Trophoblast cell (in vitro differentiated cells and primary cell): ENCODE results near the gene TUG1.

Experiments
- DNase-seq, 2 donors: peaks; one replicate each; pipeline ENCODE4 v3.0.0-alpha.2; 2016
- H2AFZ ChIP-seq: 2 replicates; pipeline ENCODE4 v1.6.1; 2013; ENCODE audit warnings: low read length, moderate library complexity, mild to moderate bottlenecking; ENCODE audit not compliant: insufficient read depth, poor library complexity
- H2AK5ac ChIP-seq: 2 replicates; pipeline ENCODE4 v1.6.1; 2013; ENCODE audit warnings: mild to moderate bottlenecking, low read length
- H2BK120ac ChIP-seq: 2 replicates; pipeline ENCODE4 v1.6.1; 2013; ENCODE audit warnings: low read length, mild to moderate bottlenecking, moderate library complexity; ENCODE audit not compliant: insufficient read depth, poor library complexity
- H2BK12ac ChIP-seq: 2 replicates; pipeline ENCODE4 v1.6.1; 2013; ENCODE audit warnings: mild to moderate bottlenecking, low read length, moderate library complexity
- H2BK5ac ChIP-seq: 2 replicates; pipeline ENCODE4 v1.6.1; 2013; ENCODE audit warnings: low read length, low read depth, moderate library complexity, mild to moderate bottlenecking; ENCODE audit not compliant: poor library complexity
- H3K14ac ChIP-seq: 2 replicates; pipeline ENCODE4 v1.6.1; 2013; ENCODE audit warnings: mild to moderate bottlenecking, low read length
- H3K18ac ChIP-seq: 2 replicates; pipeline ENCODE4 v1.6.1; 2013; ENCODE audit warnings: mild to moderate bottlenecking, low read length
- H3K23ac ChIP-seq: 2 replicates; pipeline ENCODE4 v1.6.1; 2013; ENCODE audit warnings: low read length
- H3K27ac ChIP-seq: 2 replicates; pipeline ENCODE4 v1.5.1; 2013; ENCODE audit warnings: low read depth, mild to moderate bottlenecking, inconsistent platforms, low read length, moderate library complexity
- H3K27me3 ChIP-seq: 2 replicates; pipeline ENCODE4 v1.6.1; 2013; ENCODE audit warnings: inconsistent platforms, mild to moderate bottlenecking, low read length, moderate library complexity; ENCODE audit not compliant: insufficient read depth
- H3K36me3 ChIP-seq, 2 experiments: 1 replicate in 1 of 2; 2 replicates in 1 of 2; pipeline ENCODE4 v1.6.1; 2013; ENCODE audit warnings: low read length in 2 of 2, mild to moderate bottlenecking in 2 of 2, moderate library complexity in 1 of 2; ENCODE audit not compliant: insufficient read depth in 2 of 2, control insufficient read depth in 1 of 2
- H3K4ac ChIP-seq: 2 replicates; pipeline ENCODE4 v1.6.1; 2013; ENCODE audit warnings: low read depth, mild to moderate bottlenecking, low read length, moderate library complexity
- H3K4me1 ChIP-seq, 2 experiments: 1 replicate in 1 of 2; 2 replicates in 1 of 2; pipeline ENCODE4 v1.6.1; 2013; ENCODE audit warnings: low read length in 2 of 2, mild to moderate bottlenecking in 2 of 2, moderate library complexity in 1 of 2; ENCODE audit not compliant: insufficient read depth in 2 of 2, control insufficient read depth in 1 of 2
- H3K4me2 ChIP-seq: 2 replicates; pipeline ENCODE4 v1.6.1; 2013; ENCODE audit warnings: inconsistent platforms, mild to moderate bottlenecking, low read length, moderate library complexity
- H3K4me3 ChIP-seq: 2 replicates; pipeline ENCODE4 v1.5.1; 2013; ENCODE audit warnings: mild to moderate bottlenecking, low read depth, low read length, inconsistent platforms
- H3K79me1 ChIP-seq: one replicate; pipeline ENCODE4 v1.6.1; 2013; ENCODE audit warnings: low read length
- H3K79me2 ChIP-seq: 2 replicates; pipeline ENCODE4 v1.6.1; 2013; ENCODE audit warnings: low read length, mild to moderate bottlenecking; ENCODE audit not compliant: control insufficient read depth, insufficient read depth, poor library complexity
- H3K9ac ChIP-seq: 2 replicates; pipeline ENCODE4 v1.6.1; 2013; ENCODE audit warnings: mild to moderate bottlenecking, low read length
- H3K9me3 ChIP-seq: 2 replicates; pipeline ENCODE4 v1.6.1; 2013; ENCODE audit warnings: low read depth, mild to moderate bottlenecking, control low read depth, inconsistent platforms, low read length; ENCODE audit not compliant: insufficient read depth
- H4K12ac ChIP-seq: 2 replicates; pipeline ENCODE4 v1.6.1; 2013; ENCODE audit warnings: low read depth, mild to moderate bottlenecking, low read length, moderate library complexity
- H4K8ac ChIP-seq: 2 replicates; pipeline ENCODE4 v1.6.1; 2013; ENCODE audit warnings: low read depth, mild to moderate bottlenecking, low read length, moderate library complexity
- H4K91ac ChIP-seq: one replicate; pipeline ENCODE4 v1.6.1; 2013; ENCODE audit warnings: low read depth, mild to moderate bottlenecking, low read length, moderate library complexity
- WGBS: extraction: QIAGEN DNeasy Blood & Tissue Kit; methylation state at CpG from one replicate; pipeline ENCODE4 v1.1.7; 2013; ENCODE audit warnings: missing lambda C conversion rate; ENCODE audit not compliant: insufficient read length, insufficient coverage; ENCODE audit errors: extremely low coverage; 5-methylcytosine and 5-hydroxymethylcytosine counted together

TUG1 gene

GRCh38 chr22:30922151-30922611 is 46.9 kb upstream of the TUG1 start:
- H2BK5ac ChIP-seq: no peak overlapping the region
- H3K23ac ChIP-seq: no peak overlapping the region
- H3K27ac ChIP-seq: no peak overlapping the region
- H3K4ac ChIP-seq: no peak overlapping the region
- no peak overlapping the region for H3K9ac ChIP-seq
- no peak overlapping the region for H3K14ac ChIP-seq
- no CpG with 5 or more reads among the region's 34 CpGs for WGBS
- H2BK120ac ChIP-seq: no peak overlapping the region
- H4K12ac ChIP-seq: no peak overlapping the region
- no peak overlapping the region for H4K8ac ChIP-seq
- no peak overlapping the region for H3K4me2 ChIP-seq
- H3K4me1 ChIP-seq: no peaks in the 10 kb centered on the region
- no peak overlapping the region for H2AK5ac ChIP-seq
- H2BK12ac ChIP-seq: no peak overlapping the region
- peaks cover 3% of the 10 kb centered on the region for H3K9me3 ChIP-seq
- no peak overlapping the region for H3K4me3 ChIP-seq
- H3K79me2 ChIP-seq: no peaks in the 10 kb centered on the region
- no peak overlapping the region for H3K18ac ChIP-seq
- peaks cover 25 to 35% of the 10 kb centered on the region in 2 experiments for H3K36me3 ChIP-seq
- no peak overlapping the region for H2AFZ ChIP-seq
- peak; percentile 61 to 87 for DNase-seq
- no peak overlapping the region for H4K91ac ChIP-seq
- H3K27me3 ChIP-seq: no peaks in the 10 kb centered on the region
- H3K79me1 ChIP-seq: no peaks in the 10 kb centered on the region

- no peak overlapping the region for H3K23ac ChIP-seq
- no peaks in the 10 kb centered on the region for H3K27me3 ChIP-seq
- H2BK120ac ChIP-seq: no peak overlapping the region
- no peak overlapping the region for H4K8ac ChIP-seq
- H3K27ac ChIP-seq: no peak overlapping the region
- no peaks in the 10 kb centered on the region for H3K79me1 ChIP-seq
- H3K4me3 ChIP-seq: no peak overlapping the region
- no peak overlapping the region for H3K18ac ChIP-seq
- H3K36me3 ChIP-seq: peaks cover 37 to 46% of the 10 kb centered on the region in 2 experiments
- H3K4me2 ChIP-seq: no peak overlapping the region
- no peak overlapping the region for H4K12ac ChIP-seq
- no peak for DNase-seq
- H4K91ac ChIP-seq: no peak overlapping the region
- no peak overlapping the region for H3K4ac ChIP-seq
- no CpG with 5 or more reads among the region's 9 CpGs for WGBS
- H3K14ac ChIP-seq: no peak overlapping the region
- H2AFZ ChIP-seq: no peak overlapping the region
- H3K9ac ChIP-seq: no peak overlapping the region
- H2AK5ac ChIP-seq: no peak overlapping the region
- no peak overlapping the region for H2BK5ac ChIP-seq
- no peaks in the 10 kb centered on the region for H3K79me2 ChIP-seq
- no peak overlapping the region for H2BK12ac ChIP-seq
- H3K4me1 ChIP-seq: no peaks in the 10 kb centered on the region
- peaks cover 3% of the 10 kb centered on the region for H3K9me3 ChIP-seq
These were observed 45.7 kb upstream of the TUG1 start for GRCh38 chr22:30923168-30923900.

DNA sequence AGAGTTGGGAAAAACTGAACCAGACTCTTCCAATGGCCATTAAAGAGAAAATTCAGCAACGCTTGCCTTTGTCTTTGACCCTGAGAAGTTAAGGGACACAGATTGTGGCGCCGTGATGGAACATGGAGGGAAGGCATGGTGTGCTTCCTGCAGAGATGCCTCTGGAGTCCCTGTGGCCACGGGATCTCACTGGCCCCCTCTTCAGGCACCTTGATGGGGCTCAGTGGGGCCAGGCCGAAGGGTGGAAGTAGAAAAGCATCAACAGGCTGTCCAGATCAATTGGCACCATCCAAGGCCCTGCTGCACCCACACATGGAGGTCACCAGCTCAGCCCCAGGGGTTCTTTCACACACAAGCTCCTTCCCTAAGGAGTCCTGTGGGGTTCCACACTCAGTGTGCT is 43.4 kb upstream of the TUG1 start:
- Histone ChIP-seq H3K4me1 (no peaks in the 10 kb centered on the region), H3K79me2 (no peaks in the 10 kb centered on the region), H3K27me3 (no peaks in the 10 kb centered on the region), H4K91ac (no peak overlapping the region), H4K12ac (no peak overlapping the region), H3K4ac (no peak overlapping the region), H3K4me2 (no peak overlapping the region), H2BK5ac (no peak overlapping the region), H3K36me3 (peaks cover 46 to 57% of the 10 kb centered on the region in 2 experiments), H2BK12ac (no peak overlapping the region), H3K79me1 (no peaks in the 10 kb centered on the region), H2AFZ (no peak overlapping the region), H3K27ac (no peak overlapping the region), H2AK5ac (no peak overlapping the region), H3K4me3 (no peak overlapping the region), H3K9me3 (peaks cover 3% of the 10 kb centered on the region), H2BK120ac (no peak overlapping the region), H3K23ac (no peak overlapping the region), H3K14ac (no peak overlapping the region), H3K9ac (no peak overlapping the region), H4K8ac (no peak overlapping the region), H3K18ac (no peak overlapping the region)
- DNase-seq: no peak
- no CpG with 5 or more reads among the region's 5 CpGs for WGBS

DNA sequence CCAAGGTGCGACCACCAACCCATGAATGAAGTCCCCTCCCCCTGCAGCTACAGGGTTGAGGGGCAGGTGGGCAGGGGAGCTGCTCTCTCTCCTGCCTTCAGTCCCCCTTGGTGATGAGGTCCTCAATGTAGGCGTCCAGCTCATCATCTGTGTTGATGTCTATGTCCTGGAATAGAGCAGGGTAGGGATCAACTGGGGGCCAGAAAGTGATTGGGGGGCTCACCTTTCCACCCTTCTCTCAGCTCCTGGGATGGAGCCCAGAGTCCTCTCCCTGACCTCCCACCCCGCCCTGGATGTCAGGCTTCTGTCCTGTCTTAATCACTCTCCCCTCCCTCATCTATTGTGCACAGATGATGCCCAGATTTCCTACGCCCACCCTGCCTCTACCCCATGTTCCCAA is 42.4 kb upstream of the TUG1 start:
- Histone ChIP-seq H2AFZ (no peak overlapping the region), H3K79me2 (no peaks in the 10 kb centered on the region), H3K36me3 (peaks cover 54 to 67% of the 10 kb centered on the region in 2 experiments), H3K18ac (no peak overlapping the region), H3K4ac (no peak overlapping the region), H4K12ac (no peak overlapping the region), H4K91ac (no peak overlapping the region), H2BK5ac (no peak overlapping the region), H2AK5ac (no peak overlapping the region), H3K27ac (no peak overlapping the region), H3K27me3 (no peaks in the 10 kb centered on the region), H3K23ac (no peak overlapping the region), H3K14ac (no peak overlapping the region), H3K4me2 (no peak overlapping the region), H3K79me1 (no peaks in the 10 kb centered on the region), H2BK12ac (no peak overlapping the region), H2BK120ac (no peak overlapping the region), H3K4me3 (no peak overlapping the region), H3K9me3 (peaks cover 3% of the 10 kb centered on the region), H3K9ac (no peak overlapping the region), H4K8ac (no peak overlapping the region), H3K4me1 (no peaks in the 10 kb centered on the region)
- DNase-seq: no peak
- WGBS: no CpG with 5 or more reads among the region's 4 CpGs
